Measurements from ENCODE around the gene REPS2.

GRCh38 chrX:17086317-17086716 is 139.9 kb downstream of the REPS2 start:
- TF ChIP-seq TAF1 (IDR thresholded peaks at IDR 0.05; ENCODE audit: low read depth, low read length) (no peak), POLR2AphosphoS5 (IDR thresholded peaks at IDR 0.05; ENCODE audit: low read depth, low read length) (no peak), POLR2A (IDR thresholded peaks at IDR 0.05; ENCODE audit: low read depth, low read length) (no peak)

Data from GM12891 (cell line).